HuH-7.5 (cell line): ENCODE results near the gene SSTR3.
"Not testable (repeated sequence)": the region's sequence is repeated elsewhere in the genome, so short reads cannot be mapped to it uniquely, and the experiment has no call there.

ENCODE experiments used
- DNase-seq: peaks from one replicate; pipeline ENCODE4 v3.0.0; 2011; ENCODE audit warnings: low spot score

SSTR3 gene

DNA sequence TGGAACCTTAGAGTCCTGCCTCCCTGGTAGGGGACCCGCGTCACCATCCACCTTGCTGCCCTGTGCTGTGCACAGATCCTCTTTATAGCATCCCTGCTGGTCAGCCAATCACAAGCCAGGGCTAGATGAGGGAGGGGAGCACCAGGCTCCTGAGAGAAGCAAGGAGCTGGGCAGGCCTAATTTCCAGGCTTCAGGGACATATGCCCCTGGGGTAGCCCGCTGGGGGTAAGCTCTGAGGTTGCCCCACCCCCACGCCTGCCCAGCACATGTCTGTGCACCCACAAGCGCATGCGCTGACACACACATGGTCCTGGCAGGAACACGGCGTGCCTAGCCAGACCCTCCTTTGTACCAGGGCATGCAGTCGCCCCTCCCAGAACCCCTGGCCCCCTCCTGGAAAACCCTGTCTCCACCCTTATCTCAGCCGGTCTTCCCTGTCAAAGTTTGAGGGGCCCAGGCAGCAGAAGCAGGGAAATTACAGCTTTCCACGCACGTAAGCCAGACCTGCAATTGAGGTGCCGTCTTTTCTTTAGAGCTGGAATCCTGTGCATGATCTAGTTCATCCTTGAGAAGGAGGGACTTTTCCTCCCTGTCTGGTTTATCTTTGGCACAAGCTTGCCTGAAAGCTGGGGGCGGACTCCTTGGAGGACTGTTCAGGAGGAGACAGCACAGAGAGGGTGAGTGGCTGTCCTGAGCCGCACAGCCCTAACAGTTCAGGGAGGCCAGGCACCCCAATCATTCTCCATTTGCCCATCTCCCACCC is 2.1 kb downstream of the SSTR3 start:
- no peak for DNase-seq

- no peak for DNase-seq
These were observed 3.0 kb downstream of the SSTR3 start for GRCh38 chr22:37209140-37209845.

- no peak for DNase-seq
These were observed 3.7 kb downstream of the SSTR3 start for GRCh38 chr22:37208401-37209139.

GRCh38 chr22:37207981-37208380 is 4.3 kb downstream of the SSTR3 start:
- no peak for DNase-seq

DNA sequence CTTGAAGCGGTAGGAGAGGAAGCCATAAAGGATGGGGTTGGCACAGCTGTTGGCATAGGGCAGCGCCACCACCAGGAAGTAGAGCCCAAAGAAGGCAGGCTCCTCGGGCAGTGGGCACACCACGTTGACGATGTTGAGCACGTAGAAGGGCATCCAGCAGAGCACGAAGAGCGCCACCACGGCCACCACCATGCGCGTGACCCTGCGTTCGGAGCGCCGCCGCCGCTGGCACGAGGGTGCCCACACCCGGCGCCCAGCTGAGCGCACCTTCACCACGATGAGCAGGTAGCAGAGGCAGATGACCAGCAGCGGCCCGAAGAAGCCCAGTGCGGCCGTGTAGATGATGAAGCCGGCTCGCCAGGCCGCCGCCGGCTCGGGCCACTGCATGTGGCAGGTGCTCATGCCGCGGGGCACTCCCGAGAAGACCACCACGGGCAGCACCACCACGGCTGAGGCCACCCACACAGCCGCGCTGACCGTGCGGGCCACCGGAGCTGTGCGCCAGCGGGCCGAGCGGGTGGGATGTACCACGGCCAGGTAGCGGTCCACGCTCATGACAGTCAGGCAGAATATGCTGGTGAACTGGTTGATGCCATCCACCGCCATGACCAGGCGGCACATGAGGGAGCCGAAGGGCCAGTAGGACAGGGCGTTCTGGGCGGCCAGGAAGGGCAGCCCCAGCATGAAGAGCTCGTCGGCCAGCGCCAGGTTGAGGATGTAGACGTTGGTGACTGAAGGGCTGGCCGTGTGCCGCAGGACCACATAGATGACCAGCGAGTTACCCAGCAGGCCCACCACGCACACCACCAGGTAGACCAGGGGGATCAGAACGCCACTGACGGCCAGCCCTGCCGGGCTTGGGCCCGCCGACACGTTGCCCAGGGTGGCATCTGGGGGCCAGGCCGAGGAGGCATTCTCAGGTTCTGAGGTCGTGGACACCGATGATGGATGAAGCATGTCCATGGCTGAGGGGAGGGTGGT is 5.1 kb downstream of the SSTR3 start:
- no peak for DNase-seq

DNA sequence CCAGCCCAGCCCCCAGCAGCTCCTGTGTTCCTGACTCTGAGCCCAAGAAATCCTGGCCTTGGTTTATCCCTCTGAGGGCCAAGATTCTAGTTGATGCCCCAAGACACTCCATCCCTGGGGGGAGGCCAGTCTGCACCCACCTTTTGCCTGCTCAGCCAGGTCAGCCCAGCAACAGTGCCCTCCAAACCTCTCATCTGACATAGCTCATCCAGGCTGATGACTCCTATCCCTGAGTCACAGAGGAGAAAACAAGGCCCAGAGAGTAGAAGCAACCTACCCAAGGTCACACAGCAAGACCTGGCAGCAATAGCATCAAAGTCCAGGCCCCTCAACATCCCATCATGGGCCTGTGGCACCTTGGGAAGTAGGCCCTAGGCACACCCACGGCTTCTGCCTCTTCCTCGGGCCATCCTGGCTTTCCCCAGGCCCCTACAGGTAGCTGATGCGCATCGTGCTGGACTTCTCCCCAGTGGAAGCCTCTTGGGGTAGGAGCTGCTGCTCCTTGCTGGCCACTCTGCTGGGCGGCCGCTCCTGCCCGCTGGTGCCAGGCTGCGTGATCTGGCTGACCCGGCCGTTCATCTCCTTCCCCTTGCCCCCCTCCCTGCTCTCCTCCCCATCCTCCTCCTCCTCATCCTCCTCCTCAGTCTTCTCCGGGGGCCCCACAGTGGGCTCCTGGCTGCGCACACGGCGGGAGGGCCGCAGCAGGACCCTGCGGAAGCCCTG is 6.0 kb downstream of the SSTR3 start:
- no peak for DNase-seq

DNA sequence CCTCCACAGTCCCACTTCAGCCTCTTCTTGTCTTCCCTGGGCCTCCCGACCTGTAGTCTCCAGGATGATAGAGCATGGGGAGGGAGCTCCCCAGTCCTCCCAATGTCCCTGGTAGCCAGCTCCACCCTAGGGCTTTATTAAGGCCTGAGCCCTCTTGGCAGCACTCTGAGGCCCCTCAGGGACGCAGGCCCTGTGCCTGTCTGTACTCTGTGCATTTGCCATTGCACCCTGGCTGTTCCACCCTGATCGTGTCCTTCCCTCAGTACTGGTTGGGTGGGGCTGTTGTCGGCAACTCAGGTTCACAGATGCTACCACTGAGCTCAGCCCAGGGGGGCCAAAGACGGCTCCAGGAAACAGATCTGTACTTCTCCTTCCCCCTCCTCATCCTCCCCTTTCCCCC is 7.2 kb downstream of the SSTR3 start:
- no peak for DNase-seq

DNA sequence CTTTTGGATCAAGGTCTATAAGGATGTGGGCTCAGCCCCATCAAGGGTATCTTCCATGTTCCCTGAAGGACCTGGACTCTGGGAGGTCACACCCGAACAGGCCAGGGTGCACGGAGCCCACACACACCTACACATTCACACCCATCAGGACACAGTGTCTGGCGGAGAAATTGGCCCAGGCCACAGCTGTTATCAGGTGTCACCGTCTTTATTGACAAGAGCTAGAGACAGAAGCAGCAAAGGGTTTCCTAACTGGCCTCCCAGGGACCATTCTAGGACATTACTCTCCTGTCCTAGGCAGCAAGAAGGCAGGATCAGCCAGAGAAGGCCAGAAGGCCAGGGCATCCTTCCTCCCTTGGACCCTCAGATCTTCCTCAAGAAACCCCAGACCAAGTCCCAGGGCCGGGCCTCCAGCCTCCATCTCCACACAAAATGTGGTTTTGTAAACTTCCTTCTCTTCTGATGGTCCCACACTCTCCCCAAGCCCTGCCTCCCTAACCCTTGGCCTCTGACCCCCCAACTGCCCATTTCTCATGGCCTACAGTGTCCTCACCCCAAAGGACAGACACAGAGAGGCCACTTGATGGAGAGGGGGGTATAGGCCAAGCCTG is 8.1 kb downstream of the SSTR3 start:
- no peak for DNase-seq

DNA sequence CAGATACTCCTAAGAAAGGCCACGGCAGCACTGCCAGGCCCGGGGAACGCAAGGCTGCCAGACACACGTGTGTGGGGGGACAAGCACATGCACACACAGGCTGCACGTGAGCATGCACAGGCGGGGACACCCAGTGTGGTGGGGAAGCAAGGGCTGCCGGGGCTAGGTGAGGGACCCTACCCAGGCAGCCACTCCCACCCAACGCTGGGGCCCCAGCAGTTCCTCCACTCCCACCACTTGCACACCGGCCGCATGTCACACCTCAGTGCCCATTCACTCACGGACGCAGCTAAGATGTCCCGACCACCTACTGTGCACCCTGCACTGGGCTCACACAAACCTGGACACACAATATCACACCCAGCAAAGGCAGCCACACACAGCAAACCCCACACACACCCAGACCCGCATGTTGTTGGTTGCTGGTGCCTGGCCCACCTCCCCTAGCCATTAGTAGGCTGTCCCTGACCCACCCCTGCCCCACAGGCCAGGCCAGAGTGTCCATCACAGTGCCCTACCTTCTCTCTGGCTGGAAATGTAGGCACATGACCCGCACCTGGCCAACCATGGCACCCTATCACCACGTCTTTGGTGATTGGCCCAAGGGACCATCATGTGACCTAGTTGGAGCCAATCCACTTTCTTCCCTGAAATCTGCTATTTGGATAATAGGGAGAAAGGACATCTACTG is 8.8 kb downstream of the SSTR3 start:
- DNase-seq: no peak

DNA sequence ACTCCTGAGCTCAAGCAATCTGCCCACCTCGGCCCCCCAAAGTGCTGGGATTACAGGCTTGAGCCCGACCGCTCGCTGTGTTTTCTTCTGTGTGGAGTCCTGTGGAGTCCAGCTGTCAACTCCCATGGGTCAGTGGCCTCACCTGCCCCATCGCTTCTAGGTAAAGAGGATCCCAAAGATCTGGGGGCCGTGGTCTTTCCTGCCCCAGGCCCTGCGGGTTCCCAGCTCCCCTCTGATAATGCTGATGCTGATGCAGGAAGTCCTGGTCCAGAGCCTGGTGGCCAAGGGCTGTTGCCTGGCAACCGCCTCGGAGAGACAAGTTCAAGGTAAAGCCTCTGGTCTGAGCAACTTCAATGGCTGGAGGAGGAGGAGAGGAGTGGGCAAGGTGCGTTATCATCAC is 9.6 kb downstream of the SSTR3 start:
- no peak for DNase-seq

GRCh38 chr22:37202001-37202555 is 10.2 kb downstream of the SSTR3 start:
- no peak for DNase-seq

GRCh38 chr22:37201443-37201820 is 10.8 kb downstream of the SSTR3 start:
- not testable (repeated sequence) for DNase-seq

DNA sequence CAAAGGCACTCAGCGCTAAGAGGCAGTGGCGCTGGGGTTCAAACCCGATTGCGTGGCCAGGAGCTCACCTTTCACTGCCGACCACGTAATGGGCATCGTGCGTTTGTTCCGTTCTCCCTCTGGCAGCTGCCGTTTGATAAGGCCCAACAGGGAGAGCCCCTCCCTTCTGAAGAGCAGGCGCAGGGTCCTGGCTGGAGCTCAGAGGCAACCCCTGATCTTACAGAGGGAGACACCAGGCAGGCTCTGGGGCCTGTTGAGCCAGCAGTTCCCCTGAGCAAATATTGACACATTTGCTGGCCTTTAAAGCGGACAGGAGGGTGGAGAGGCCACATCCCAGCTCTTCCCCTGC is 12.5 kb downstream of the SSTR3 start:
- DNase-seq: peak; percentile 76

DNA sequence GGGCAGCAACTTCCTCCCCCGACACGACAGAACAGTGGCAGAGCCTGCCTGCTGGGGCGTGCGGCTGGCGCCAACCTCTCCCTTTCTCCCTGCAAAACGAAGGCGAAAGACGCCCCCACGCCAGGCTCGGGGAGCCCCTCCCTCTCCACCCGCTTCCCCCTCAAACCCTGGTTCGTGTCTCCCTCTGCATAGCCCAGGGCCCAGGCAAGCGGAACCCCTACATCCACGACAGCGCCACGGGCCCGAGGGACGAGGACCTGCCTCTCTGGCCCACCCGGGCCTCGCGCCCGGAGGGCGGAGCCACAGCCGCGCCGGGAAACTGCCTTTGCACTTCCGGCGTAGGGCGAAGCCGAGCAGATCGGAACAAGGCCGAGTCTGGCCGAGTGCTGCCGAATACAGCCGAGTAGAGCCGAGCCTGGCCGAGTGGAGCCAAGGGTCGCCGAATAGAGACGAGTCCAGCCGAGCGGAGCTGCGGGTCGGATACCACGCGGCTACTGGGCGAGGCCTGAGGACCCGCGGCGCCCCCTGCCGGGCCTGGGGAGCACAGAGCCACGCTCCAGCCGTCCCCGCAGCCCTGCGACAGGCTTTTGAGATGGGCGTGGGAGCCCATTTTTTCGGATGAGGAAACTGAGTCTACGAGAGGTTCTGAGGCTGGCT is 13.0 kb downstream of the SSTR3 start:
- DNase-seq: peak; percentile 87

- peak; percentile 78 for DNase-seq
These were observed 13.8 kb downstream of the SSTR3 start for GRCh38 chr22:37198258-37199102.

- peak; percentile 44 for DNase-seq
These were observed 14.6 kb downstream of the SSTR3 start for GRCh38 chr22:37197451-37198257.
